ENCODE data around the gene PIGB. TPM values are rescaled to one million over a fixed set of nuclear protein-coding genes. Genes with fewer than 3 reads are reported as not detected.

The PIGB gene
- total RNA-seq, 1 donor: 17.0 TPM

GRCh38 chr15:55379095-55379494 is 60.1 kb downstream of the PIGB start:
- DNase-seq (ENCODE audit: insufficient read length, low spot score, missing footprints): no peak
- Histone ChIP-seq H2AFZ (ENCODE audit: low read length) (no peak overlapping the region), H3K36me3 (ENCODE audit: insufficient read depth, low read length) (peaks cover 21% of the 10 kb centered on the region), H3K4me2 (ENCODE audit: insufficient read depth, low read length) (no peak overlapping the region), H3K9me3 (ENCODE audit: low read depth, low read length) (no peaks in the 10 kb centered on the region), H4K20me1 (ENCODE audit: insufficient read depth, low read length) (no peaks in the 10 kb centered on the region), H3K4me1 (ENCODE audit: insufficient read depth, low read length) (no peaks in the 10 kb centered on the region), H3K79me2 (ENCODE audit: insufficient read depth, low read length) (no peaks in the 10 kb centered on the region), H3K27ac (ENCODE audit: low read depth, low read length) (no peak overlapping the region), H3K4me3 (ENCODE audit: insufficient read depth, low read length) (no peak overlapping the region), H3K27me3 (ENCODE audit: insufficient read depth, low read length) (no peaks in the 10 kb centered on the region)
- no peak for TF ChIP-seq CTCF (IDR thresholded peaks at IDR 0.05; ENCODE audit: extremely low read depth, low read depth, low read length)

GRCh38 chr15:55381595-55381994 is 62.6 kb downstream of the PIGB start:
- Histone ChIP-seq H3K36me3 (ENCODE audit: insufficient read depth, low read length) (peaks cover 10% of the 10 kb centered on the region), H3K79me2 (ENCODE audit: insufficient read depth, low read length) (no peaks in the 10 kb centered on the region), H4K20me1 (ENCODE audit: insufficient read depth, low read length) (no peaks in the 10 kb centered on the region), H3K4me2 (ENCODE audit: insufficient read depth, low read length) (no peak overlapping the region), H3K27me3 (ENCODE audit: insufficient read depth, low read length) (no peaks in the 10 kb centered on the region), H3K9me3 (ENCODE audit: low read depth, low read length) (no peaks in the 10 kb centered on the region), H3K4me3 (ENCODE audit: insufficient read depth, low read length) (no peak overlapping the region), H3K4me1 (ENCODE audit: insufficient read depth, low read length) (no peaks in the 10 kb centered on the region), H2AFZ (ENCODE audit: low read length) (no peak overlapping the region), H3K27ac (ENCODE audit: low read depth, low read length) (no peak overlapping the region)
- DNase-seq (ENCODE audit: insufficient read length, low spot score, missing footprints): no peak
- no peak for TF ChIP-seq CTCF (IDR thresholded peaks at IDR 0.05; ENCODE audit: extremely low read depth, low read depth, low read length)

GRCh38 chr15:55383687-55384086 is 64.7 kb downstream of the PIGB start:
- Histone ChIP-seq H3K9me3 (ENCODE audit: low read depth, low read length) (no peaks in the 10 kb centered on the region), H3K4me2 (ENCODE audit: insufficient read depth, low read length) (no peak overlapping the region), H3K27ac (ENCODE audit: low read depth, low read length) (no peak overlapping the region), H4K20me1 (ENCODE audit: insufficient read depth, low read length) (no peaks in the 10 kb centered on the region), H2AFZ (ENCODE audit: low read length) (no peak overlapping the region), H3K36me3 (ENCODE audit: insufficient read depth, low read length) (peaks cover 16% of the 10 kb centered on the region), H3K79me2 (ENCODE audit: insufficient read depth, low read length) (no peaks in the 10 kb centered on the region), H3K4me3 (ENCODE audit: insufficient read depth, low read length) (no peak overlapping the region), H3K4me1 (ENCODE audit: insufficient read depth, low read length) (no peaks in the 10 kb centered on the region), H3K27me3 (ENCODE audit: insufficient read depth, low read length) (no peaks in the 10 kb centered on the region)
- DNase-seq (ENCODE audit: insufficient read length, low spot score, missing footprints): no peak
- no peak for TF ChIP-seq CTCF (IDR thresholded peaks at IDR 0.05; ENCODE audit: extremely low read depth, low read depth, low read length)

GRCh38 chr15:55387027-55387426 is 68.0 kb downstream of the PIGB start:
- no peak overlapping the region for H2AFZ ChIP-seq (ENCODE audit: low read length)
- no peak for TF ChIP-seq CTCF (IDR thresholded peaks at IDR 0.05; ENCODE audit: extremely low read depth, low read depth, low read length)
- no peak for DNase-seq (ENCODE audit: insufficient read length, low spot score, missing footprints)
- peaks cover 6% of the 10 kb centered on the region for H3K4me1 ChIP-seq (ENCODE audit: insufficient read depth, low read length)
- H4K20me1 ChIP-seq (ENCODE audit: insufficient read depth, low read length): peaks cover 2% of the 10 kb centered on the region
- H3K36me3 ChIP-seq (ENCODE audit: insufficient read depth, low read length): peaks cover 11% of the 10 kb centered on the region
- H3K27ac ChIP-seq (ENCODE audit: low read depth, low read length): no peak overlapping the region
- peaks cover 14% of the 10 kb centered on the region for H3K79me2 ChIP-seq (ENCODE audit: insufficient read depth, low read length)
- H3K9me3 ChIP-seq (ENCODE audit: low read depth, low read length): no peaks in the 10 kb centered on the region
- no peaks in the 10 kb centered on the region for H3K27me3 ChIP-seq (ENCODE audit: insufficient read depth, low read length)
- no peak overlapping the region for H3K4me2 ChIP-seq (ENCODE audit: insufficient read depth, low read length)
- no peak overlapping the region for H3K4me3 ChIP-seq (ENCODE audit: insufficient read depth, low read length)

All from osteoblast (primary cell).